RWPE2 (cell line): ENCODE measurements around the gene SLC6A4.

Source experiments
- ATAC-seq: fragments of 200-7000 bp; cut with Tn5 transposase; 3 replicates; pipeline ENCODE4 v1.9.1; 2021; ENCODE audit warnings: low read depth
- DNase-seq: peaks from one replicate; pipeline ENCODE4 v3.0.0-alpha.2; 2020; ENCODE audit warnings: low spot score
- H3K27ac ChIP-seq: fragments of 450-650 bp; 2 replicates; pipeline ENCODE4 v1.5.1; 2017; ENCODE audit warnings: mild to moderate bottlenecking; ENCODE audit not compliant: poor library complexity, severe bottlenecking
- H3K27me3 ChIP-seq: fragments of 250-450 bp; sonication (Bioruptor Pico); 2 replicates; pipeline ENCODE4 v1.5.1; 2021; ENCODE audit warnings: mild to moderate bottlenecking, moderate library complexity; ENCODE audit not compliant: insufficient read depth, poor library complexity, severe bottlenecking
- H3K36me3 ChIP-seq: fragments of 250-450 bp; sonication (Bioruptor Pico); 2 replicates; pipeline ENCODE4 v1.5.1; 2020; ENCODE audit warnings: low read depth, mild to moderate bottlenecking, moderate library complexity
- H3K4me1 ChIP-seq: fragments of 250-450 bp; sonication (Bioruptor Pico); 2 replicates; pipeline ENCODE4 v1.5.1; 2021; ENCODE audit warnings: mild to moderate bottlenecking, moderate library complexity; ENCODE audit not compliant: insufficient read depth, poor library complexity, severe bottlenecking
- H3K4me3 ChIP-seq: fragments of 250-450 bp; sonication (Bioruptor Pico); 2 replicates; pipeline ENCODE4 v1.5.1; 2021; ENCODE audit warnings: mild to moderate bottlenecking, moderate library complexity; ENCODE audit not compliant: severe bottlenecking
- H3K9me3 ChIP-seq: fragments of 250-450 bp; sonication (Bioruptor Pico); 2 replicates; pipeline ENCODE4 v1.5.1; 2021; ENCODE audit warnings: mild to moderate bottlenecking, moderate library complexity; ENCODE audit not compliant: severe bottlenecking
- CTCF ChIP-seq: fragments of 450-650 bp; IDR thresholded peaks from one replicate; pipeline ENCODE4 v1.5.1; 2017; ENCODE audit warnings: mild to moderate bottlenecking, moderate library complexity; ENCODE audit not compliant: poor library complexity, severe bottlenecking

Gene SLC6A4

GRCh38 chr17:30170415-30170987 lies 65.0 kb downstream of the SLC6A4 start:
- H3K9me3 ChIP-seq: no peaks in the 10 kb centered on the region
- no peak for DNase-seq
- TF ChIP-seq CTCF: no peak
- H3K27me3 ChIP-seq: no peaks in the 10 kb centered on the region
- peaks cover 15% of the 10 kb centered on the region for H3K4me1 ChIP-seq
- H3K36me3 ChIP-seq: peaks cover 65% of the 10 kb centered on the region
- ATAC-seq: peak; percentile 81
- no peak overlapping the region for H3K4me3 ChIP-seq
- H3K27ac ChIP-seq: peak overlapping the region; percentile 15

- ATAC-seq: no peak
- peaks cover 50% of the 10 kb centered on the region for H3K36me3 ChIP-seq
- no peak for TF ChIP-seq CTCF
Observed at GRCh38 chr17:30165960-30166359, 69.5 kb downstream of the SLC6A4 start.

DNA sequence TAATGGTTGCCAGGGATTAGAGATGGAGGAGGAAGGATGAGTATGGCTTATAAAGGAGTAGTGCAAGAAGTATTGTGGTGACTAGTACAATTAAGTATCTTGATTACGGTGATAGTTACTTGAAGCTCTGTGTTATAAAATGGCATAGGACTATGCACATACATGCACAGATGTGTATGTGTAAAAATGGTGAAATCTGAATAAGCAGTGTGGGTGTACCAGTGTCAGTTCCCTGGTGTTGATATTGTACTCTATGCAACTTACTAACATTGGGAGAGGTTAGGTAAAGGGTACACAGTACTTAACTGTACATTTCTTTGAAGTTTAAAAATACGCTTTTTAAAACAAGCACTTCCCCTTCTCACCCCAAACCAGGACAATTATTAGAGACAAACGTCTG lies 70.3 kb downstream of the SLC6A4 start:
- Histone ChIP-seq H3K9me3 (no peaks in the 10 kb centered on the region), H3K4me3 (no peak overlapping the region), H3K27me3 (no peaks in the 10 kb centered on the region), H3K27ac (no peak overlapping the region), H3K36me3 (peaks cover 57% of the 10 kb centered on the region), H3K4me1 (peaks cover 11% of the 10 kb centered on the region)
- no peak for TF ChIP-seq CTCF
- ATAC-seq (no peak), DNase-seq (no peak)

More at GRCh38 chr17:30165960-30166359, 69.5 kb downstream of the SLC6A4 start:
- H3K4me1 ChIP-seq: peaks cover 15% of the 10 kb centered on the region
- no peak for DNase-seq
- H3K4me3 ChIP-seq: no peak overlapping the region
- no peaks in the 10 kb centered on the region for H3K27me3 ChIP-seq
- no peaks in the 10 kb centered on the region for H3K9me3 ChIP-seq
- no peak overlapping the region for H3K27ac ChIP-seq

DNA sequence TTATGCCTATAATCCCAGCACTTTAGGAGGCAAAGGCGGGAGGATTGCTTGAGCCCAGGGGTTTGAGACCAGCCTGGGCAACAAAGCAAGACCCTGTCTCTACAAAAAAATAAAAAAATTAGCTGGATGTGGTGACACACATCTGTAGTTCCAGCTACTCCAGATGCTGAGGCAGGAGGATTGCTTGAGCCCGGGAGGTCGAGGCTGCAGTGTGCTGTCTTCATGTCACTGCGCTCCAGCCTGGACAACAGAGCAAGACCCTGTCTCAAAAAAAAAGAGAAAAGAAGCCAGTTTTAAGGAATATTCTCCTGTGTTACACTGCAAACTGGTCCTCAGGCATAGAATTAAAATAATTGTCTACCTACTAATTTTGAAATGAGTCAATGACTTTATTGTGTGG lies 71.0 kb downstream of the SLC6A4 start:
- no peaks in the 10 kb centered on the region for H3K9me3 ChIP-seq
- TF ChIP-seq CTCF: no peak
- H3K4me1 ChIP-seq: peaks cover 7% of the 10 kb centered on the region
- H3K27me3 ChIP-seq: no peaks in the 10 kb centered on the region
- H3K4me3 ChIP-seq: no peak overlapping the region
- DNase-seq: no peak
- H3K27ac ChIP-seq: no peak overlapping the region
- peaks cover 63% of the 10 kb centered on the region for H3K36me3 ChIP-seq
- ATAC-seq: no peak

- Histone ChIP-seq H3K27me3 (no peaks in the 10 kb centered on the region), H3K36me3 (peaks cover 76% of the 10 kb centered on the region), H3K4me3 (no peak overlapping the region), H3K9me3 (peaks cover 4% of the 10 kb centered on the region), H3K27ac (no peak overlapping the region), H3K4me1 (no peaks in the 10 kb centered on the region)
- DNase-seq (no peak), ATAC-seq (no peak)
- no peak for TF ChIP-seq CTCF
Observed at GRCh38 chr17:30161601-30162000, 73.9 kb downstream of the SLC6A4 start.
